Measurements from ENCODE around the gene IRF1.

Gene IRF1

GRCh38 chr5:132500244-132500930 is 9.8 kb upstream of the IRF1 start:
- no peak for DNase-seq

GRCh38 chr5:132499440-132500243 is 9.1 kb upstream of the IRF1 start:
- DNase-seq = no peak

- no peak for DNase-seq
Observed at GRCh38 chr5:132498686-132499271, 8.2 kb upstream of the IRF1 start.

GRCh38 chr5:132498152-132498551 is 7.6 kb upstream of the IRF1 start:
- DNase-seq = no peak

- DNase-seq = no peak
Observed at GRCh38 chr5:132497488-132497997, 7.0 kb upstream of the IRF1 start.

- peak; percentile 74 for DNase-seq
Observed at GRCh38 chr5:132496631-132497487, 6.3 kb upstream of the IRF1 start.

- DNase-seq = peak; percentile 96
Observed at GRCh38 chr5:132496191-132496630, 5.6 kb upstream of the IRF1 start.

- DNase-seq = peak; percentile 55
Observed at GRCh38 chr5:132495667-132496190, 5.2 kb upstream of the IRF1 start.

- no peak for DNase-seq
Observed at GRCh38 chr5:132493821-132494220, 3.2 kb upstream of the IRF1 start.

- DNase-seq = no peak
Observed at GRCh38 chr5:132493241-132493640, 2.7 kb upstream of the IRF1 start.

- DNase-seq = no peak
Observed at GRCh38 chr5:132492386-132493125, 2.0 kb upstream of the IRF1 start.

GRCh38 chr5:132491368-132492364 is 1.1 kb upstream of the IRF1 start:
- no peak for DNase-seq

- no peak for DNase-seq
Observed at GRCh38 chr5:132489871-132490483, 596 bp downstream of the IRF1 start.

- DNase-seq = no peak
Observed at GRCh38 chr5:132489051-132489770, 1.4 kb downstream of the IRF1 start.

GRCh38 chr5:132488590-132488989 is 2.0 kb downstream of the IRF1 start:
- DNase-seq = no peak

GRCh38 chr5:132487841-132488555 is 2.6 kb downstream of the IRF1 start:
- no peak for DNase-seq

GRCh38 chr5:132487095-132487428 is 3.5 kb downstream of the IRF1 start:
- DNase-seq = no peak

GRCh38 chr5:132486318-132487094 is 4.1 kb downstream of the IRF1 start:
- DNase-seq = no peak
